OCI-LY7 (cell line): ENCODE results near the gene GNG13. TPM values are rescaled to one million over a fixed set of nuclear protein-coding genes. Genes with fewer than 3 reads are reported as not detected.

Experiments used
- BruUV-seq: library from RNA; stranded (reverse); fragments of 400-500 nt; replicated peaks from 2 replicates; lab custom pipeline; 2021; lab: Mats Ljungman, UMichigan
- CTCF ChIA-PET: fragments of 300-600 bp; sonication (Branson Sonifier 250); formaldehyde crosslinking; loops from one replicate; lab custom pipeline; 2022; ENCODE audit warnings: antibody characterized with exemption; ENCODE audit not compliant: unreplicated experiment; lab: Charles Lee
- POLR2A ChIA-PET: fragments of 300-600 bp; sonication (Branson Sonifier 250); formaldehyde crosslinking; loops from one replicate; lab custom pipeline; 2022; ENCODE audit warnings: antibody characterized with exemption; lab: Charles Lee
- DNase-seq: peaks from one replicate; pipeline ENCODE4 v3.0.0-alpha.2; 2015; ENCODE audit warnings: low spot score
- H2AFZ ChIP-seq: fragments of 200-600 bp; sonication (generic), shearing (Covaris generic); 2 replicates; pipeline ENCODE4 v1.6.1; 2014; ENCODE audit warnings: mild to moderate bottlenecking, antibody characterized with exemption, low read length, moderate library complexity
- H3K27ac ChIP-seq: fragments of 200-600 bp; sonication (generic); 2 replicates; pipeline ENCODE4 v1.5.1; 2014; ENCODE audit warnings: mixed run types, low read depth, mild to moderate bottlenecking, moderate library complexity, low read length, inconsistent platforms; ENCODE audit not compliant: poor library complexity, severe bottlenecking
- H3K36me3 ChIP-seq: fragments of 200-600 bp; sonication (generic); 2 replicates; pipeline ENCODE4 v1.6.1; 2014; ENCODE audit warnings: mild to moderate bottlenecking, antibody characterized with exemption, low read length, moderate library complexity, mixed read lengths; ENCODE audit not compliant: insufficient read depth
- H3K4me1 ChIP-seq: fragments of 200-600 bp; sonication (generic); 2 replicates; pipeline ENCODE4 v1.5.1; 2014; ENCODE audit warnings: mild to moderate bottlenecking, low read length; ENCODE audit not compliant: insufficient read depth, poor library complexity, severe bottlenecking
- H3K4me2 ChIP-seq: fragments of 200-600 bp; sonication (generic); 2 replicates; pipeline ENCODE4 v1.6.1; 2014; ENCODE audit warnings: mild to moderate bottlenecking, low read length
- H3K4me3 ChIP-seq: fragments of 200-600 bp; sonication (generic); 2 replicates; pipeline ENCODE4 v1.5.1; 2014; ENCODE audit warnings: mild to moderate bottlenecking, low read depth, low read length; ENCODE audit not compliant: poor library complexity, severe bottlenecking
- H3K79me2 ChIP-seq: fragments of 200-600 bp; sonication (generic); 2 replicates; pipeline ENCODE4 v1.6.1; 2016; ENCODE audit warnings: low read depth, mild to moderate bottlenecking, low read length, moderate library complexity, mixed read lengths; ENCODE audit not compliant: insufficient read depth
- H3K9me2 ChIP-seq: fragments of 200-600 bp; sonication (generic); 2 replicates; pipeline ENCODE4 v1.6.1; 2016; ENCODE audit warnings: mild to moderate bottlenecking, low read length, mixed read lengths; ENCODE audit not compliant: insufficient read depth
- H3K9me3 ChIP-seq: fragments of 200-600 bp; sonication (generic); 2 replicates; pipeline ENCODE4 v1.6.1; 2014; ENCODE audit warnings: mild to moderate bottlenecking, mixed run types, low read length, mixed read lengths
- H4K20me1 ChIP-seq: fragments of 200-600 bp; sonication (generic); 2 replicates; pipeline ENCODE4 v1.6.1; 2014; ENCODE audit warnings: mild to moderate bottlenecking, antibody characterized with exemption, low read length, moderate library complexity, mixed read lengths; ENCODE audit not compliant: insufficient read depth
- CTCF ChIP-seq: fragments of 200-600 bp; sonication (generic); conservative IDR thresholded peaks from 2 replicates; pipeline ENCODE4 v1.5.1; 2014; ENCODE audit warnings: mild to moderate bottlenecking, antibody characterized with exemption, low read length, moderate library complexity, mixed read lengths
- EZH2phosphoT487 ChIP-seq: fragments of 200-600 bp; sonication (generic); IDR thresholded peaks from 2 replicates; pipeline ENCODE4 v1.6.1; 2018; ENCODE audit warnings: low read depth, borderline replicate concordance, mild to moderate bottlenecking, mixed run types, antibody characterized with exemption, low read length, moderate library complexity, mixed read lengths
- intact Hi-C: fragments of 100-400 bp; cut with micrococcal nuclease; formaldehyde crosslinking; loops from one replicate; pipeline ENCODE4 v1.10.0; 2022; ENCODE audit not compliant: unreplicated experiment
- total RNA-seq, 2 experiments: library from RNA; depleted of rRNA in 1 of 2; stranded (reverse); fragments of >200 nt in 1 of 2; shearing (Covaris generic) in 1 of 2; gene quantifications; 2 replicates each; pipeline ENCODE4 v1.2.3, GENCODE V29; 2014 to 2022

Gene GNG13
- total RNA-seq, 2 experiments from 2014 or later, result not detected

- TF ChIP-seq CTCF (no peak), EZH2phosphoT487 (no peak)
- Histone ChIP-seq H3K4me3 (no peak overlapping the region), H3K4me2 (no peak overlapping the region), H3K36me3 (peaks cover 7% of the 10 kb centered on the region), H3K9me2 (no peaks in the 10 kb centered on the region), H3K9me3 (no peaks in the 10 kb centered on the region), H3K27ac (no peak overlapping the region), H3K4me1 (peaks cover 6% of the 10 kb centered on the region), H4K20me1 (no peaks in the 10 kb centered on the region), H3K79me2 (no peaks in the 10 kb centered on the region), H2AFZ (no peak overlapping the region)
- intact Hi-C loops, result no loop called here
- CTCF ChIA-PET, result no interaction called here
- POLR2A ChIA-PET, result interaction anchor here (0.7 to 0.9 kb wide), 2 partner anchors 149 to 169 kb away, joined by 3 read pairs; no protein-coding TSS in a partner anchor
- no TSS peak for BruUV-seq
- no peak for DNase-seq
Observed at GRCh38 chr16:802914-803753, 2.6 kb upstream of the GNG13 start.

GRCh38 chr16:802461-802860 is 1.9 kb upstream of the GNG13 start:
- BruUV-seq, result no TSS peak
- CTCF ChIA-PET, result no interaction called here

More at GRCh38 chr16:802461-802860, 1.9 kb upstream of the GNG13 start:
- Histone ChIP-seq H3K4me1 (peaks cover 6% of the 10 kb centered on the region), H3K4me2 (no peak overlapping the region), H3K79me2 (no peaks in the 10 kb centered on the region), H3K36me3 (peaks cover 14% of the 10 kb centered on the region), H3K4me3 (no peak overlapping the region), H4K20me1 (no peaks in the 10 kb centered on the region), H3K9me2 (no peaks in the 10 kb centered on the region), H2AFZ (no peak overlapping the region), H3K9me3 (no peaks in the 10 kb centered on the region), H3K27ac (no peak overlapping the region)
- intact Hi-C loops, result no loop called here
- TF ChIP-seq CTCF, result no peak
- no peak for TF ChIP-seq EZH2phosphoT487
- no peak for DNase-seq
- POLR2A ChIA-PET, result no interaction called here
